RWPE1 (cell line): ENCODE results near the gene CEACAM19.
A peak's percentile ranks its signal among the peaks of the same experiment; 100 is the strongest.

Experiments used
- CTCF ChIA-PET: fragments of 350-600 bp; sonication (Branson Sonifier 250); formaldehyde crosslinking; extraction: SDS; loops from one replicate; lab custom pipeline; 2021; lab: Yijun Ruan, JAX
- POLR2A ChIA-PET: fragments of 400-600 bp; formaldehyde crosslinking; extraction: SDS; loops from one replicate; lab custom pipeline; 2020; ENCODE audit warnings: antibody characterized with exemption; ENCODE audit not compliant: low non-redundant PET; lab: Yijun Ruan, JAX
- DNase-seq: peaks from one replicate; pipeline ENCODE4 v3.0.0; 2012; ENCODE audit warnings: low spot score
- H3K27ac ChIP-seq: fragments of 450-650 bp; 2 replicates; pipeline ENCODE4 v1.5.1; 2017
- TF ChIP-seq, protein P1 (sequence below): fragments of 450-650 bp; conservative IDR thresholded peaks from 2 replicates; pipeline ENCODE4 v1.5.1; 2017; ENCODE audit warnings: low read depth, mild to moderate bottlenecking

Gene CEACAM19

DNA sequence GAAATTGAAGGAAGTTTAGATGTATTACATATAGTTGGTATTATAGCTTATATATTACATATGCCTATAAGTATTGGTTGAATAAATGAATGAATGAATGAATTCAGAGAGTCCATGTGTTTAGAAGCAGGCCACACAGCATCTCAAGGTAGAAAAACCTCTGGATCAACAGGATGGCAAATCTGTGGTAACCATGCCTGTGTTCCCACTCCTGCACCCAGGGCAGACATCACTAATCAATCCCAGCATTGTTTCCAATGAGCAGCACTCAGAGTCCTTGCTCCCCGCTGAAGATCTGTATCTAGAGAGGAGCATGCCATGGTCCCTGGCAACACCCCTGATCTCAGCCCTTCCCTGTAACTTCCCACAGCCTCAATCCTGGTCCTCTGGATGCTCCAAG lies 944 bp downstream of the CEACAM19 start:
- ChIA-PET CTCF (no interaction called here), POLR2A (no interaction called here)
- TF ChIP-seq, protein P1, sequence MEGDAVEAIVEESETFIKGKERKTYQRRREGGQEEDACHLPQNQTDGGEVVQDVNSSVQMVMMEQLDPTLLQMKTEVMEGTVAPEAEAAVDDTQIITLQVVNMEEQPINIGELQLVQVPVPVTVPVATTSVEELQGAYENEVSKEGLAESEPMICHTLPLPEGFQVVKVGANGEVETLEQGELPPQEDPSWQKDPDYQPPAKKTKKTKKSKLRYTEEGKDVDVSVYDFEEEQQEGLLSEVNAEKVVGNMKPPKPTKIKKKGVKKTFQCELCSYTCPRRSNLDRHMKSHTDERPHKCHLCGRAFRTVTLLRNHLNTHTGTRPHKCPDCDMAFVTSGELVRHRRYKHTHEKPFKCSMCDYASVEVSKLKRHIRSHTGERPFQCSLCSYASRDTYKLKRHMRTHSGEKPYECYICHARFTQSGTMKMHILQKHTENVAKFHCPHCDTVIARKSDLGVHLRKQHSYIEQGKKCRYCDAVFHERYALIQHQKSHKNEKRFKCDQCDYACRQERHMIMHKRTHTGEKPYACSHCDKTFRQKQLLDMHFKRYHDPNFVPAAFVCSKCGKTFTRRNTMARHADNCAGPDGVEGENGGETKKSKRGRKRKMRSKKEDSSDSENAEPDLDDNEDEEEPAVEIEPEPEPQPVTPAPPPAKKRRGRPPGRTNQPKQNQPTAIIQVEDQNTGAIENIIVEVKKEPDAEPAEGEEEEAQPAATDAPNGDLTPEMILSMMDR: no peak
- no peak overlapping the region for H3K27ac ChIP-seq
- DNase-seq: no peak

DNA sequence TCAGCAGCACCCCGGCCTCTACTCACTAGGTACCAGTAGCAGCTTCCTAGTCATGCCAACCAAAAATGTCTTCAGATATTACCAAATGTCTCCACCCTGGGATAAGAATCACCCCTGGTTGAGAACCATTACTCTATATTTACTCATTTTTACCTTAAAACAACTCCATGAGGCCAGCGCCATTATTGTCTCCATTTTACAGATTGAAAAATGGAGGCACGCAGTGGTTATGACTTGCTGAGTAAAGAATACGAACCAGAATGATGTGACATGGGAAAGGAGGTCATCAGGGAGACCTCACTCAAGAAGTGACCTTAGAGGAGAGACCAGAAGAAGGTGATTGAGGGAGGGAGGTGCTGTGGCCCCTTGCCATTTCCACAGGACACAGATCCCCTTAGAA lies 2.2 kb downstream of the CEACAM19 start:
- DNase-seq: no peak
- CTCF ChIA-PET: interaction anchor here (0.5 to 0.7 kb wide), 3 partner anchors 8 to 182 kb away, joined by 3 to 4 read pairs (median 3); no protein-coding TSS in a partner anchor
- no peak overlapping the region for H3K27ac ChIP-seq
- TF ChIP-seq, protein P1: no peak
- POLR2A ChIA-PET: no interaction called here

DNA sequence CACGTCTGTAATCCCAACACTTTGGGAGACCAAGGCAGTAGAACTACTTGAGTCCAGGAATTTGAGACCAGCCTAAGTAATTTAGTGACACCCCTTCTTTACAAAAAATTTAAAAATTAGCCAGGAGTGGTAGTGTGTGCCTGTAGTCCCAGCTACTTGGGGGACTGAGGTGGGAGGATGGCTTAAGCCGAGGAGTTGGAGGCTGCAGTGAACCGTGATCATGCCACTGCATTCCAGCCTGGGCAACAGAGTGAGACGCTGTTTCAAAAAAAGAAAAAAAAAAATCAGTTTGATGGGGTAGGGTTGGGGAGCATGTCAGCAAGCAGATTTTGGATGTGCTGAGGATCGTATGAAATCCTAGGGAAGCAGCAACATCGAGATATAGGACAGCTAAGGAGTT lies 4.2 kb downstream of the CEACAM19 start:
- no peak for DNase-seq
- CTCF ChIA-PET: interaction anchor here (0.7 kb wide), 1 partner anchor 50 kb away, joined by 3 read pairs; no protein-coding TSS in a partner anchor
- POLR2A ChIA-PET: no interaction called here
- H3K27ac ChIP-seq: no peak overlapping the region
- TF ChIP-seq, protein P1: no peak

DNA sequence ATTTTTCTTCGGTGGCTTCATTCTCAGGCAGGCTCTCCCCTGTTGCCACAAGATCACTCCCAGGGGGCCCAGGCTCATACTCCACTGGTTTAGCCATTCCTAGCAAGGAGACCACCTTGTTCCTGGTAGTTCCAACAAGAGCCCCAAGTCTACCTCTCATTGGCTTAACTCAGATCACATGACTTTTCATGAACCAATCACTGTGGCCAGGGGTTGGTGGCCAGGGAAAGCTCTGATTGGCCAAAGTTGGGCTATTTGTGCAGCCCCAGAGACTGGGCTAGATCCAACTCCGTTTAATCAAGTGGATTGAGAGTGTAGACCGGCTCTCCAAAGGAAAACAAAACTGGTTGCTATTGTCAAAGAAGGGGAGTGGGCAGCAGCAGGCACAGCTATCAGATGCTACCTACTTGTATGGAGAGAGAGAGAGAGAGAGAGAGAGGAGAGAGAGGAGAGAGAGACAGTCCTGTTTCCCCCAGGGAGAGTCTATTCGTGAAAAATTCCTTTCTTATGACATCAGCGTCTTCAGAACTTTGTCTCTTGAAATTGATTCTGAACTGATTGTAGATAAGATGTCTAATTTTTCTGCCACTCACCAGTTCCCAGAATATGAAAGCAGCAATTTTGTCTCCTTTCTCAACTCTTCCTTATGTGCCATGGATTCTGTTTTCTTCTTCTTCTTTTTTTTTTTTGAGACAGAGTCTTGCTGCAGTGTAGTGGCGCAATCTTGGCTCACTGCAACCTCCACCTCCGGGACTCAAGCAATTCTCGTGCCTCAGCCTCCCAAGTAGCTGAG lies 5.9 kb downstream of the CEACAM19 start:
- ChIA-PET POLR2A (no interaction called here), CTCF (interaction anchor here (0.7 to 1.1 kb wide), 2 partner anchors 12 to 23 kb away, joined by 3 to 4 read pairs; no protein-coding TSS in a partner anchor)
- no peak overlapping the region; the same call in 1 of the 2 replicates for H3K27ac ChIP-seq
- peak; percentile 55 for DNase-seq
- TF ChIP-seq, protein P1: no peak

DNA sequence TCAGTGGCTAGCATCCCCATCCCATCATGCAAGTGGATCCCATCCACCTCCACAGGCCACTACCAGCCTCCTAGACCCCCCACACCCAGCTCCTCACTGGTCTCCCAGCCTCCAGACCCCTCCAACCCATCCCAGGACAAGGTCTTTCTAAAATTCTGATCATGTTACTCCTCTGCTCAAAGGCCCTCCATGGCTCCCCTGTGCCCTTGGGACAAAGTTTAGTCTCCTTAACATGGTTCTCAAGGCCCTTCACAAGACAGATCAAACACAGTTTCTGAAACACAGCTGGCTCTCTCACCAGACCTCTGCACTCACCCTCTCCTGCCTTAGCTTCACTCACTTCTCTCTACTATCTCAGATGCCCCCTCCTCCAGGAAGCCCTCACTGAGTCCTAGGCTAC lies 9.3 kb downstream of the CEACAM19 start:
- CTCF ChIA-PET: interaction anchor here (1.8 kb wide), 1 partner anchor 8 kb away, joined by 4 read pairs; no protein-coding TSS in a partner anchor
- TF ChIP-seq, protein P1: no peak
- peak overlapping the region; percentile 47 for H3K27ac ChIP-seq
- POLR2A ChIA-PET: no interaction called here
- DNase-seq: no peak

DNA sequence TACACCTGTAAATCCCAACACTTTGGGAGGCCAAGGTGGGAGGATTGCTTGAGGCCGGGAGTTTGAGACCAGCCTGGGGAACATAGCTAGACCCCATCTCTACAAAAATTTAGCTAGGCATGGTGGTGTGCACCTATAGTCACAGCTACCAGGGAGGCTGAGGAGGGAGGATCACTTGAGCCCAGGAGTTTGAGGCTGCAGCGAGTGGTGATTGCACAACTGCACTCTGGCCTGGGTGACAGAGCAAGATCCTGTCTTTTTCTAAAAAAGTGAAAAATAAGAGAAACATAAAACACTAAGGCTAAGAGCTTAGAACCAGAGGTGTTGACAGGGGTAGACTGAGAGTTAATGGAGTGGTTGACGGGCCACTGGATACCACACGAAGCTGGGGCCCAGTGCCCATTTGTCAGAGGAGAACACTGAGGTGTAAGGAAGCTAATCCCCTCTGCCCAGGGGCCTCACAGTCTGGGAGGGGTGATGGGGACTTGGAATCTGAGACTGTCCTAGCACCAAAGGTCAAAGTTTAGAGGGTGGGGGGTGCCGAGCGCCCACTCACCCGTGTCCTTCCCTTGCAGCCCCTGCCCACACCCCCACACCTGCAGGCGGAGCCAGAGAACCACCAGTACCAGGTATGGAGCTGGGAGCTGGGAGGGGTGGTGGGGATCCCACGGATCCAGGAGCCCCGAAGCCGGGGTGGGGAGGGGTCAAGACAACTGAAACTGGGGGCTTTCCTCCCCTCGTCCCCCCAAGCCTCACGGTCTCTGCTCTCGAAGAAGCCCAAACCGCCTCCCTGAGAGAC lies 10.9 kb downstream of the CEACAM19 start:
- ChIA-PET CTCF (interaction anchor here (0.6 to 0.8 kb wide), 2 partner anchors 9 to 112 kb away, joined by 3 to 4 read pairs; no protein-coding TSS in a partner anchor), POLR2A (no interaction called here)
- no peak for DNase-seq
- TF ChIP-seq, protein P1: no peak
- H3K27ac ChIP-seq: no peak overlapping the region
